ENCODE data around the gene IL17RC.
A peak's percentile ranks its signal among the peaks of the same experiment; 100 is the strongest.
"Not testable (repeated sequence)": the region's sequence is repeated elsewhere in the genome, so short reads cannot be mapped to it uniquely, and the experiment has no call there.

Gene IL17RC

GRCh38 chr3:9896755-9897407, 20.0 kb upstream of the IL17RC start:
- DNase-seq, result not testable (repeated sequence)

DNA sequence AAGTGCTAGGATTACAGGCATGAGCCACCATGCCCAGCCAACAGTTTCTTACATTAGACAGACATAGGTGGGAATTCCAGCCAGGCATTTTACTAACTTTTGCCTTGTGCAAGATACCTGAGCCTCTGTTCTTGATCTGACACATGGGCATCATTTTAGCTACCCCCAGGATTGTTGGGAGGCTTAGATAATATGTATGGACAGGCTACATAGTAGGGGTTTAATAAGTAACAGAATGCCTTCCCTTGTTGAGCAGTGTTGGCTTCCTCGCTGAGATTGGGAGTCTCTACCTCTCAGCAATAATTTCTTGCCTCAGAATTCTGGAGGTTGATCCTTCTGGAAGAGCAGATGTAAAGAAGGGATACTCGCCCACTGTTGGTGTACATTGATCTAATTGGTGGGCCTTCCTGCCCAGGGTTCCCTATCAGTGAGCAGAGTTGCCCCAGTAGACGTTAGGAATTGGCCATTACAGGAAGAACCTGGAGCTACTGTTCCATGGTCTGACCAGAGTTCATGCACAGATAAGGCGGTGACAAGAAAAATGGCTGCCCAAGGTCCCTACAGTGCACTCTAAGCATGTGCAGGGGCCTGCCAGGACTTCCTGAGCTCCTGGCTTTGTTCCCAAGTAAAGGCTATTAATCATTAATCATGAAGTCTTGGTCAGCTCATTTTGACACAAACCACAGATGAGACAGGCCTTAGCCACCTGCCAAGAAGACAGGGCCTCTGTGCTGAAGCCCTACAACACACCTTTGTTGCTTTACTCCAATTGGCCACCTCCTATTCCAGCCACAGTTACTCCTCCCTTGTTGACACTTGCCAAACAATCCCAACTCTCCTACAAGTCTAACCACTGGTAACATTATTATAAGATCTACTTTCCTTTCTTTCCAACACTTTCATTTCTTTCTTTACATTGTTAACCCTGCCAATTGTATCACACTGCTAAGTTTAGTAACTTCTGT, 19.2 kb upstream of the IL17RC start:
- DNase-seq, result peak; percentile 16

GRCh38 chr3:9898467-9899241, 18.2 kb upstream of the IL17RC start:
- DNase-seq, result no peak

DNA sequence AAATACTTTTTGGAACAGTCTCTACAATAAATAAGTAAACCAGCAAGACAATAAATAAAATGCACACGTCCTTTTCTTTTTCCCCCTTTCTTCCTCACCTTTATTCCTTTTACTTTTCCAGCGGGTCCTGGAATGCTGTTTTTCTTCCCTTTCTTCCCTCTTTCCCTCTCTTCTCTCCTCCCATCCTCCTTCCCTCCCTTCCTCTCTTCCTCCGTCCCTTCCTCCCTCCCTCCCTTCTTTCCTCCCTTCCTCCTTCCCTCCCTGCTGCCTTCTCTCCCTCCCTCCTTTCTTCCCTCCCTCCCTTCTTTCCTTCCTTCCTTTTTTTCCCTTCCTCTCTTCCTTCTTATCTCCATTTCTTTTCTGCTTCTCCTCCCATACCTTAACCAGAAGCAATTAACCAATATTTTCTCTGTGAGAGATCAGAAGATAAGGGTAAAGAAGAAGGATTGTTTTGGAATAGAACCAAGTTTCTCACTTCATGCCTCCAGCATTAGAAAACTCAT, 17.6 kb upstream of the IL17RC start:
- DNase-seq, result no peak

- DNase-seq, result not testable (repeated sequence)
Observed at GRCh38 chr3:9900965-9901415, 15.9 kb upstream of the IL17RC start.

DNA sequence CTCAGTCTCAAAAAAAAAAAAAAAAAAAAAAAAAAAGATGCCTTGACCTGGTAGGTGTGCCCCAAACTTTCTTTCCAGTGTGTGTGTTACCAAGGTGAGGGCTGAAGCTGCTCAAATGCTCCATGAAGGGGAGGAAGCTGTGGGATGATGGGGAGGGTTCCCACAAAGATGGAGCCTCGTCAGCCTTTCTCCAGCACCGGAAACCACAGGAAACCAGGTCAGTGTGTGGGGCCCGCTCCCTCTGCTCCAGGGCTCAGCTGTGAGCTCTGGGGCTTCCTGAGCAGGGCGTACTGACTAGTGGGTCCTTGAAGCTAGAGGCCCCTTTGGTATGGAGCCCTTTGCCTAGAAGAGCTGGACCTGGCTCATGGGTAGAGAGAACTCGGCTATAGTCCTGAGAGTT, 14.9 kb upstream of the IL17RC start:
- DNase-seq, result no peak

- DNase-seq, result no peak
Observed at GRCh38 chr3:9902372-9903237, 14.3 kb upstream of the IL17RC start, which contains the start of gene IL17RE. TSS of gene IL17RE (plus strand) at chr3:9902848. CDS start at chr3:9902933, 85 bp downstream.

DNA sequence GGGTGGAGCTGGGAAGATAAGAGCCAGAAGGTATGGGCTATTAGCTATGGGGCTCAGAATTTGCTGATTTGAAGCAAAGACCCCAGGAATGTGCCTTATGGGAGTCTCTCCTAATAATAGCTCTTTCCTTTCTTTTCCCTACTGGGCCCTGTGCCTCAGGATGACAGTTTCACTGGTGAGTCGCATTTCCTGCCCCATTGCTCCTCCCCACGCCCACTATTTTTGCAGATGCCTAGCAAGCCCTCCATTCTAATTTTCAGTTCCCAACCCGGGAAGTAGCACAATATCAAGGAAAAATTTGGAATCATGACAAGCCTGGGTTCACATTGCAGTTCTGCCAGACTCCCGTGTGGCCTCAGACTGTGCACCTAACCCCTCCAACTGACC, 13.7 kb upstream of the IL17RC start:
- no peak for DNase-seq

GRCh38 chr3:9903904-9904303, 13.0 kb upstream of the IL17RC start:
- no peak for DNase-seq

- no peak for DNase-seq
Observed at GRCh38 chr3:9906480-9906879, 10.4 kb upstream of the IL17RC start.

DNA sequence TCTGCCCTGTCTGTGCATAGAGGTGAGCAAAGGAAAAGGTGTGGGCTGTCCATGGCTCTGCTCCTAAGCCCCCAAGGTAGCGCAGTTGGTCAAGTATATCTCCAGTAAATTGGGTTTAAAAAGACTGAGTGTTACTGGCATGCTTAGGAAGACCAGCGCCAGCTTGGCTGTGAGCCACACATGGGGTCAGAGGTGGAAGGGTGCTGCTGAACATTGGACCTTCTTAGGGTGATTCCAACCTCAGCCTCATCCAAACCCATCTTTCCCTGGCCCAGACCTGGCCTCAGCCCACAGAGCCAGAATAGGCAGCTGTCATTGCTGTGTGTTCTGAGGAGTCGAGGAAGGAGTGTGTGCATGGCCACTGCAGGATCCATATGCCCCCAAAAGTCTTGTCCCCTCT, 8.6 kb upstream of the IL17RC start:
- no peak for DNase-seq

- no peak for DNase-seq
Observed at GRCh38 chr3:9909221-9910013, 7.5 kb upstream of the IL17RC start.

- no peak for DNase-seq
Observed at GRCh38 chr3:9911863-9912262, 5.0 kb upstream of the IL17RC start.

DNA sequence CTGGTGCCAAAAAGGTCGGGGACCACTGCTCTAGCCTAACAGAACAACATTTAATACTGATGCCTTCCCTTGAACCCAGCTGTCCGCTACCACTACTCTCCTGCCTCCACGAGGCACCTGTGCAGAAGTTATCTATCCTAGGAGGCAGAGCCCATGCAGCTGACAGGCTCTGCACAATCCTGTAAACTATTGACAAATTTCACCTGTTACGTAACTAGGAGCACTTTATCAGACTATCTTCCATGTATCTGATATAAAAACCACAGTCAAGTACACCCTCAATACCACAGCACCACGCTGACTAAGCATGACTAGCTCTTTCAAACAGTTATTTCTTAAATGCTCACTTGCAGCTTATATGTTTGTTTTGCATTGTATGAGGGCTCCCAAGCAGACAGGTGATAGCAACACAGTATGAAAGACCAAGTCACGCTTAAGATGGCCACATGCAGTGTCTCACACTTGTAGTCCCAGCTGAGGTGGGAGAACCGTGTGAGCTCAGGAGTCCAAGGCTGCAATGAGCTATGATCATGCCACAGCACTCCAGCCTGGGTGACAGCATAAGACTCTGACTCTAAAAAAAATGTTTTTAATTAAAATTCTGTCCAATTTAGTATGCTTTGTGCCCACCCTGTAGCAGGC, 4.5 kb upstream of the IL17RC start:
- no peak for DNase-seq

DNA sequence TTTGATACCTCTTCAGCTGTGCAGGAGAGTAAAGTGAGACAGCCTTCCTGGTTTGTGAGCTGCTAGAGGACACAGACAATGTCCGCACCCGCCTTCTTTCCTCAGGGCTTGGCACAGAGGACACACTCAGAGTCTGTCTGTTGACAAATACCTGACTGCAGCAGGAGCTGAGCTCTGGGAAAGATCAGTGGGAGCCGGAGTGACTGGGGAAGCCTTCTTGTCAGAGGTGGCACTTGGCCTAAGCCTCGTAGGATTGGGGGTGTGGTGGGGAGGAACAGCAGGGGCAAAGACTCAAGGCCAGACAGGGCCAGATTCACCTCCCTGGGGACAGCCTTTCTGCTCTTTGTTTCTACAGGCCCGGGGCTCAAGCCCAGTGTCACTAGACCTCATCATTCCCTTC, 3.3 kb upstream of the IL17RC start:
- DNase-seq, result no peak

- DNase-seq, result no peak
Observed at GRCh38 chr3:9914011-9914410, 2.9 kb upstream of the IL17RC start.

DNA sequence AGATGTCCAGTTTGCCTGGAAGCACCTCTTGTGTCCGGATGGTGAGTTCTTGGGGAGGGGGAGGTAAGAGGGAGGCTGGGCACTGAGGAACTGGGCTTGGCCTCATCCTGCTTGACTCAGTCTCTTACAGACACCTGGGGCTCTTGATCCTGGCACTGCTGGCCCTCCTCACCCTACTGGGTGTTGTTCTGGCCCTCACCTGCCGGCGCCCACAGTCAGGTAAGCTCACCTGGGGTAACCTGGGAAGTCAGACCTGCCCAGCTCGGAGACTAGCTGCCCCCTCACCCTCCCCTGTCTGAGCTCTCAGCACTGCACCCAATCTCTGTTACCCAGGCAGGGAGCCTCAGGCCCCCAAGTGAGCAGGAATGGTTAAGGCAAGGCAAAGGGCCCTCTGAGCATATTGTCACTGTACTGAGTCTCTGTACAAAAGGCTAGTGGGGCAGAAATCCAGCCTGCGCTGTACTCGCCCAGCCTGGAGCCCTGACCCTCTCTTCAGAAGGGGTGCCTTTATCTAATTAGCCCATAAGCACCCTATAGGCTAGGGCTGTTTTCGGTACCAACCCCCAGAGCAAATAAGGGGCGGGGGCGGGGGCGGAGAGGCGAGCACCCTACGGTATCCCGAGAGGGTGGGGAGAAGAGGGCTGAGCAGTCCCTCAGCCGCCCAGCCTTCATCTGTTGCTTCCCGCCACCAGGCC, 2.2 kb upstream of the IL17RC start:
- peak; percentile 28 for DNase-seq

- peak; percentile 9 for DNase-seq
Observed at GRCh38 chr3:9915254-9916141, 1.4 kb upstream of the IL17RC start.

GRCh38 chr3:9916346-9916733, 558 bp upstream of the IL17RC start:
- DNase-seq, result no peak
